ENCODE results near the gene HOXA13. TPM values are rescaled to one million over a fixed set of nuclear protein-coding genes. Genes with fewer than 3 reads are reported as not detected.

HOXA13 gene
- total RNA-seq, 1 donor, result 8.0 TPM

DNA sequence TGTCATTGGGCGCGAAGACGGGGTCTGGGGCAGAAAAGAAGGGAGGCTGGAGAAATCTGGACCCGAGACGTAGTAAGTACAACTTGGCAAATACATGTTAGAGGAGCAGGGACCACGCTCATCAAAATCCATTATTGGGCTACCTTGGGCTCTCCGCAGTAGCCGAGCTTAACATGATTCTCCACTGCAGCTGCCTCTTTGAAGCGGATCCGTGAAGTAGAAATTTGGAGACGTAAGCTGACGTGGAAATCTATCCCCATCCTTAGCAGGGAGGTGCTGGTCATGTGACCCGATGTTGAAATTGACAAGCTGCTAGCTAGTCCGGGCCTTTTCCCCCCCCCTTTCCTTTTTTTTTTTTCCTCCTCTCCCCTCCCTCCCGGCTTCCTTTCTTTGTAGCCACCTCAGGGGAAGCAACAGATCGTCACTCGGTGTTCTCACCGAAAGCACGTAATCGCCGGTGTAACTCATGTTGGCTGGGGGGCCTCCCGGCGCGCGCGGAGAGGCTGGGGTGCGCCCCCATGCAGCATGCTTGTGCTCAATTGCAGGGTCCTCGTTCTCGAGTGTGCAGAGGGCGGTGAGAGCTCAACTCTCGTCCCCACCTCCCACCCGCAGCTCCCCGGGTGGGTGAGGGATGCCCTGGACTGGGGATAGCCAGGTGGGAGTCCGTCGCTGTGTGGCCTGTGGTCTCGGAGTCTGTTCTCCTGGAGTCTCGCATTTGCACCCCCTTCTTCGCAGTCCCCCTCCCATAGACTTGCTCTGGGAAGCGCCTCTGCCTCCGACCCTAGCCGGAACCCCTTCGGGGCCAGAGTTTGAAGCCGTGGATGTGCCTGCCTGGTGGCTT lies 14.7 kb downstream of the HOXA13 start, which contains the start of gene HOXA11:
Gene HOXA11 (minus strand): TSS at position 220 of the 841 bp plus-strand sequence. CDS start 88 bp downstream, at position 132.
- Histone ChIP-seq H3K9me3 (ENCODE audit: low read depth, low read length) (no peaks in the 10 kb centered on the region), H3K4me2 (ENCODE audit: insufficient read depth, low read length) (peak within 1 kb of the TSS; percentile 96), H3K36me3 (ENCODE audit: insufficient read depth, low read length) (peaks cover 8% of the 10 kb centered on the region), H4K20me1 (ENCODE audit: insufficient read depth, low read length) (no peaks in the 10 kb centered on the region), H3K79me2 (ENCODE audit: insufficient read depth, low read length) (peaks cover 97% of the 10 kb centered on the region), H3K27ac (ENCODE audit: low read depth, low read length) (peak within 1 kb of the TSS; percentile 95), H3K27me3 (ENCODE audit: insufficient read depth, low read length) (no peaks in the 10 kb centered on the region), H3K4me3 (ENCODE audit: insufficient read depth, low read length) (peak within 1 kb of the TSS; percentile 92), H2AFZ (ENCODE audit: low read length) (peak within 1 kb of the TSS; percentile 71), H3K4me1 (ENCODE audit: insufficient read depth, low read length) (peaks cover 64% of the 10 kb centered on the region)
- peak; percentile 100 for DNase-seq (ENCODE audit: insufficient read length, low spot score, missing footprints)
- TF ChIP-seq, protein P1, sequence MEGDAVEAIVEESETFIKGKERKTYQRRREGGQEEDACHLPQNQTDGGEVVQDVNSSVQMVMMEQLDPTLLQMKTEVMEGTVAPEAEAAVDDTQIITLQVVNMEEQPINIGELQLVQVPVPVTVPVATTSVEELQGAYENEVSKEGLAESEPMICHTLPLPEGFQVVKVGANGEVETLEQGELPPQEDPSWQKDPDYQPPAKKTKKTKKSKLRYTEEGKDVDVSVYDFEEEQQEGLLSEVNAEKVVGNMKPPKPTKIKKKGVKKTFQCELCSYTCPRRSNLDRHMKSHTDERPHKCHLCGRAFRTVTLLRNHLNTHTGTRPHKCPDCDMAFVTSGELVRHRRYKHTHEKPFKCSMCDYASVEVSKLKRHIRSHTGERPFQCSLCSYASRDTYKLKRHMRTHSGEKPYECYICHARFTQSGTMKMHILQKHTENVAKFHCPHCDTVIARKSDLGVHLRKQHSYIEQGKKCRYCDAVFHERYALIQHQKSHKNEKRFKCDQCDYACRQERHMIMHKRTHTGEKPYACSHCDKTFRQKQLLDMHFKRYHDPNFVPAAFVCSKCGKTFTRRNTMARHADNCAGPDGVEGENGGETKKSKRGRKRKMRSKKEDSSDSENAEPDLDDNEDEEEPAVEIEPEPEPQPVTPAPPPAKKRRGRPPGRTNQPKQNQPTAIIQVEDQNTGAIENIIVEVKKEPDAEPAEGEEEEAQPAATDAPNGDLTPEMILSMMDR (IDR thresholded peaks at IDR 0.05; ENCODE audit: extremely low read depth, low read depth, low read length), result no peak

DNA sequence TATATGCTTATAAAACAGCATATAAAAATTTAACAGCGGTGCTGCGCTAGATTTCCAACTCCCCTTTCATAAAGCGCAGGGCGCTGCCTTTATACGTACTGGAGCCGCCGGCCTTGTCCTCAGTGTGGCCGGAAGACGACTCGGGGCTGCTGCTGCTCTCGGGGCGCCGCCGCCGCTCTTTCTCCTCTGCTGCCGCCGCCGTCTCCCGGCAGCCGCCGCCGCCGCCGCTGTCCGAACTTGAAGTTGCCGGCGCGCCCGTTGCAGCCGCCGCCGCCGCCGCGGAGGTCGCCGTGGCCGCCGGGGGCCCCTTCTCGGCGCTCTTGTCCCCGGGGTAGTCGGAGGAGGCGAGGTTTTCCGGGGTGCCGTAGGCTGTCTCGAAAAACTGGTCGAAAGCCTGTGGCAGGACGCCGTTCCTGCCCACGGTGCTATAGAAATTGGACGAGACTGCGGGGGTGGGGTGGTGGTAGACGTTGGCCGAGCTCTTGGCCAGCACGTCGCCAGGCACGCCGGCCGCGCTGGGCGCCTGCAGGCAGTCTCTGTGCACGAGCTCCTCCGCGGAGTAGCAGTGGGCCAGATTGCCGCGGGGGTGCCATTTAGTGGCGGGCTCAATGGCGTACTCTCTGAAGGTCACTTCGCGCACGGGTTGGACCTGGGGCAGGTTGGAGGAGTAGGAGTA lies 15.4 kb downstream of the HOXA13 start:
- Histone ChIP-seq H3K79me2 (ENCODE audit: insufficient read depth, low read length) (peaks cover 96% of the 10 kb centered on the region), H3K27me3 (ENCODE audit: insufficient read depth, low read length) (no peaks in the 10 kb centered on the region)

DNA sequence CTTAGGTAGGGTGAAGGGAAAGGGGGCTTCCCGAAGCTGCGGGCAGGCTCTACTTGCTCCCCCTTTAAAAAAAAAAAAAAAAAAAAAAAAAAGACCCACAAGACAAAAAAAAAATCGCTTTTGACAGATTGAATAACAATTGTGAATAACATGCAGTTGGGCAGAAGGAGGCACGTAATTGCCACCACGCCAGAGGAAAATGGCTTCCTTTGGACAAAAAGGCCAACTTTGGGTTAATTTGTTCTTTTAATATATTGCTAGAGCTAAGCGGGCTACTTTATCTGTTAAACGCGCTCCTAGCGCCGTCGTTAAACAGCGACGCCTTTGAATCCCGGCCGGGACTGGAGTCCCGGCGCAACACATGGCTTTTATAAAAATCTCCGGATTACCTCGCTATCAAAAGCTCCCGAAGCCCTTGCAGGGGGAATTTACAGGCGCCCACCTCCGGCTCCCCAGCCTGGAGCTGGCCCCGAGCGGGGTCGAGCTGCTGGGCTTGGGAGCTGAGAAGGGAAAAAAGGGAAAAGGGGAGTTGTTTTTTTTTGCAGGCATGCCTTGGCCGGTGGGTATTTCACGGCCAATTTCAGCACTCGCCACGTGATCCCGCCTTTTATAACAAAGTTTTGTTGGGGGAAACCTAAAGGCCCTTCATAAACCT lies 16.1 kb downstream of the HOXA13 start:
- H3K79me2 ChIP-seq (ENCODE audit: insufficient read depth, low read length), result peaks cover 96% of the 10 kb centered on the region
- TF ChIP-seq, protein P1 (IDR thresholded peaks at IDR 0.05; ENCODE audit: extremely low read depth, low read depth, low read length), result no peak
- H2AFZ ChIP-seq (ENCODE audit: low read length), result peak overlapping the region; percentile 12
- peaks cover 57% of the 10 kb centered on the region for H3K4me1 ChIP-seq (ENCODE audit: insufficient read depth, low read length)
- H4K20me1 ChIP-seq (ENCODE audit: insufficient read depth, low read length), result no peaks in the 10 kb centered on the region
- no peaks in the 10 kb centered on the region for H3K9me3 ChIP-seq (ENCODE audit: low read depth, low read length)
- H3K4me2 ChIP-seq (ENCODE audit: insufficient read depth, low read length), result peak overlapping the region; percentile 96
- peak; percentile 91 for DNase-seq (ENCODE audit: insufficient read length, low spot score, missing footprints)
- H3K27me3 ChIP-seq (ENCODE audit: insufficient read depth, low read length), result no peaks in the 10 kb centered on the region
- peak overlapping the region; percentile 92 for H3K4me3 ChIP-seq (ENCODE audit: insufficient read depth, low read length)
- H3K27ac ChIP-seq (ENCODE audit: low read depth, low read length), result peak overlapping the region; percentile 95
- peaks cover 8% of the 10 kb centered on the region for H3K36me3 ChIP-seq (ENCODE audit: insufficient read depth, low read length)

More for the DNA sequence above, 15.4 kb downstream of the HOXA13 start:
- TF ChIP-seq, protein P1 (IDR thresholded peaks at IDR 0.05; ENCODE audit: extremely low read depth, low read depth, low read length), result no peak
- Histone ChIP-seq H4K20me1 (ENCODE audit: insufficient read depth, low read length) (no peaks in the 10 kb centered on the region), H2AFZ (ENCODE audit: low read length) (peak overlapping the region; percentile 69), H3K9me3 (ENCODE audit: low read depth, low read length) (no peaks in the 10 kb centered on the region), H3K4me2 (ENCODE audit: insufficient read depth, low read length) (peak overlapping the region; percentile 96), H3K27ac (ENCODE audit: low read depth, low read length) (peak overlapping the region; percentile 95), H3K4me1 (ENCODE audit: insufficient read depth, low read length) (peaks cover 59% of the 10 kb centered on the region), H3K36me3 (ENCODE audit: insufficient read depth, low read length) (peaks cover 8% of the 10 kb centered on the region), H3K4me3 (ENCODE audit: insufficient read depth, low read length) (peak overlapping the region; percentile 92)
- peak; percentile 89 for DNase-seq (ENCODE audit: insufficient read length, low spot score, missing footprints)

Data from osteoblast (primary cell).